Chondrocyte (in vitro differentiated cells): Measurements from ENCODE around the gene SPEF2. TPM values are rescaled to one million over a fixed set of nuclear protein-coding genes. Genes with fewer than 3 reads are reported as not detected.

Experiments used
- DNase-seq: peaks from one replicate; pipeline ENCODE4 v3.0.0; 2021; ENCODE audit warnings: mixed read lengths, low spot score
- H3K27ac Mint-ChIP-seq: one replicate; pipeline ENCODE4 v1.8.0; 2021; ENCODE audit warnings: mild to moderate bottlenecking, moderate library complexity, mixed read lengths; ENCODE audit not compliant: unreplicated experiment
- H3K27me3 Mint-ChIP-seq: 2 replicates; pipeline ENCODE4 v1.8.0; 2021; ENCODE audit warnings: low read depth, mixed read lengths
- H3K36me3 Mint-ChIP-seq: 2 replicates; pipeline ENCODE4 v1.8.0; 2021; ENCODE audit warnings: low read depth, mixed read lengths
- H3K4me1 Mint-ChIP-seq: 2 replicates; pipeline ENCODE4 v1.8.0; 2021; ENCODE audit warnings: low read depth, mild to moderate bottlenecking, mixed read lengths
- H3K4me3 Mint-ChIP-seq: one replicate; pipeline ENCODE4 v1.8.0; 2021; ENCODE audit warnings: mild to moderate bottlenecking, moderate library complexity, mixed read lengths; ENCODE audit not compliant: unreplicated experiment
- H3K9me3 Mint-ChIP-seq: 2 replicates; pipeline ENCODE4 v1.8.0; 2021; ENCODE audit warnings: low read depth, mixed read lengths
- CTCF ChIP-seq: fragments of 200-600 bp; sonication (generic); IDR thresholded peaks from 2 replicates; pipeline ENCODE4 v1.5.0; 2021; ENCODE audit warnings: antibody characterized with exemption, mild to moderate bottlenecking, moderate library complexity
- total RNA-seq: library from RNA; stranded (reverse); gene quantifications from 3 replicates; pipeline ENCODE4 v1.2.1, GENCODE V29; 2021

The SPEF2 gene
- total RNA-seq, 1 donor from 2014 or later: 3.1 TPM

GRCh38 chr5:35810601-35811000, 192.9 kb downstream of the SPEF2 start:
- Mint-ChIP-seq H3K36me3 (no peaks in the 10 kb centered on the region), H3K27ac (no peak overlapping the region), H3K27me3 (no peaks in the 10 kb centered on the region), H3K4me3 (no peak overlapping the region), H3K9me3 (no peaks in the 10 kb centered on the region), H3K4me1 (no peaks in the 10 kb centered on the region)
- DNase-seq: no peak
- TF ChIP-seq CTCF: no peak

GRCh38 chr5:35811108-35811741, 193.6 kb downstream of the SPEF2 start:
- H3K36me3 Mint-ChIP-seq: no peaks in the 10 kb centered on the region
- TF ChIP-seq CTCF: no peak
- H3K27ac Mint-ChIP-seq: no peak overlapping the region
- no peaks in the 10 kb centered on the region for H3K27me3 Mint-ChIP-seq
- no peak overlapping the region for H3K4me3 Mint-ChIP-seq
- H3K9me3 Mint-ChIP-seq: no peaks in the 10 kb centered on the region
- no peak for DNase-seq
- H3K4me1 Mint-ChIP-seq: no peaks in the 10 kb centered on the region

GRCh38 chr5:35813521-35813920, 195.9 kb downstream of the SPEF2 start:
- Mint-ChIP-seq H3K36me3 (no peaks in the 10 kb centered on the region), H3K27me3 (no peaks in the 10 kb centered on the region), H3K27ac (no peak overlapping the region), H3K4me3 (no peak overlapping the region), H3K9me3 (no peaks in the 10 kb centered on the region), H3K4me1 (no peaks in the 10 kb centered on the region)
- no peak for DNase-seq
- TF ChIP-seq CTCF: no peak

- no peak for DNase-seq
These were observed 197.7 kb downstream of the SPEF2 start for GRCh38 chr5:35815089-35815936.

More at GRCh38 chr5:35815089-35815936, 197.7 kb downstream of the SPEF2 start:
- Mint-ChIP-seq H3K4me3 (no peak overlapping the region), H3K4me1 (no peaks in the 10 kb centered on the region), H3K9me3 (no peaks in the 10 kb centered on the region), H3K36me3 (no peaks in the 10 kb centered on the region), H3K27me3 (no peaks in the 10 kb centered on the region), H3K27ac (no peak overlapping the region)
- peak; percentile 73 for TF ChIP-seq CTCF
